Measurements from ENCODE around the gene RAB44.

GRCh38 chr6:36701401-36701991 lies 3.9 kb downstream of the RAB44 start:
- TF ChIP-seq, protein P1, sequence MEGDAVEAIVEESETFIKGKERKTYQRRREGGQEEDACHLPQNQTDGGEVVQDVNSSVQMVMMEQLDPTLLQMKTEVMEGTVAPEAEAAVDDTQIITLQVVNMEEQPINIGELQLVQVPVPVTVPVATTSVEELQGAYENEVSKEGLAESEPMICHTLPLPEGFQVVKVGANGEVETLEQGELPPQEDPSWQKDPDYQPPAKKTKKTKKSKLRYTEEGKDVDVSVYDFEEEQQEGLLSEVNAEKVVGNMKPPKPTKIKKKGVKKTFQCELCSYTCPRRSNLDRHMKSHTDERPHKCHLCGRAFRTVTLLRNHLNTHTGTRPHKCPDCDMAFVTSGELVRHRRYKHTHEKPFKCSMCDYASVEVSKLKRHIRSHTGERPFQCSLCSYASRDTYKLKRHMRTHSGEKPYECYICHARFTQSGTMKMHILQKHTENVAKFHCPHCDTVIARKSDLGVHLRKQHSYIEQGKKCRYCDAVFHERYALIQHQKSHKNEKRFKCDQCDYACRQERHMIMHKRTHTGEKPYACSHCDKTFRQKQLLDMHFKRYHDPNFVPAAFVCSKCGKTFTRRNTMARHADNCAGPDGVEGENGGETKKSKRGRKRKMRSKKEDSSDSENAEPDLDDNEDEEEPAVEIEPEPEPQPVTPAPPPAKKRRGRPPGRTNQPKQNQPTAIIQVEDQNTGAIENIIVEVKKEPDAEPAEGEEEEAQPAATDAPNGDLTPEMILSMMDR (IDR thresholded peaks at IDR 0.05; ENCODE audit: poor library complexity), result peak; percentile 34
- no peak for TF ChIP-seq EZH2phosphoT487 (IDR thresholded peaks at IDR 0.05; ENCODE audit: low read depth, severe bottlenecking, unreplicated experiment)
- TF ChIP-seq EZH2 (IDR thresholded peaks at IDR 0.05; ENCODE audit: borderline replicate concordance), result no peak

All from hepatocyte (in vitro differentiated cells).